Measurements from ENCODE around the gene ARL6IP1. TPM values are rescaled to one million over a fixed set of nuclear protein-coding genes. Genes with fewer than 3 reads are reported as not detected.

Gene ARL6IP1
- 170 and 205 TPM in 2 replicates for total RNA-seq (ENCODE audit: low replicate concordance)
- long read RNA-seq, transcript ARL6IP1-201 (6 exons, 2,409 nt), result major isoform, 783 of 861 reads
- long read RNA-seq, partial matches to known transcripts, result 75 of 861 reads
- long read RNA-seq, other reads (novel, unspliced or antisense), result 3 of 861 reads

DNA sequence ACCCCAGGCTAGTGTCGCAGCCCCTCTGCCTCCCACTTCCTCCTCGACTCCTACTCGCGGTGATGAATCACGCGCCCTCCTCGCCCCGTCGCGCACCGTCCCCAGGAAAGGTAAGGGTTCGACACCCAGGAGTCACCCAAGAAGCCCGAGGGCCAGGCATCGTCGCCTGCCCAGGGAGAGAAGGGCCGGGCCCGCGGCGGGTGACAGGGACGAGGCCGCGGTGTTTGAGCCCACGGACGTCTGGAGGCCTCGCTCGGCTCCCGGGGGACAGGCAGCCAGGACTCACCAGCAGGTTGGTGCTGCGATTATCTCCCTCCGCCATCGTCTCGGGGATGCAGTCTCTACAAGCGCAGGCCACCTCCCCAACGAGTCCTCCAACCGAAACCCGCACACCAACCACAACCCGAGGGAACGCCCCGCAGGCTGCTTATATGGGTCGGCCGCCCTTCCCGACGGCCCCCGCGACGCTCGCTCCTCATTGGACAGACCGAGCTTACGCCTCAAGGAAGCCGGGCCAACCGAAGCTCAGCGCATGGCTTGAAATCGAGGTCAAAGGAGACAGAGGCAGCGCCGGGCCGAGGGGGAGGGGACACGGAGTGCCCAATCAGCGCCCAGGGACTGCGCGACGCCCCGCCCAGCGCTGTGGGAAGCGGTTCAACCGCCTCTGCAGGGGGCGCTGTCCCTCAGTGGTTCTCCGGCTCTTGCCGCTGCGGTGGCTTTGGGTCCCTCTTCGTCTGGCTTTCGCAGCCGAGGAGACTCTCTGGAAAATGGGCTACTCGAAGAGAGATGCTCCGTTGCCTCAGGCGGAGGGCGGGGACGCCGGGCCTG, at the start of gene ARL6IP1:
Gene ARL6IP1 (minus strand): TSS at position 405 of the 828 bp plus-strand sequence. CDS start 83 bp downstream, at position 322.
- peak; percentile 98 for DNase-seq (ENCODE audit: extremely low spot score, unreplicated experiment)
- H3K36me3 Mint-ChIP-seq, result peaks cover 12% of the 10 kb centered on the region
- H3K4me3 Mint-ChIP-seq, result peak within 1 kb of the TSS; percentile 98
- peaks cover 3% of the 10 kb centered on the region for H3K27me3 Mint-ChIP-seq
- H3K9me3 Mint-ChIP-seq, result no peaks in the 10 kb centered on the region
- H3K4me1 Mint-ChIP-seq (ENCODE audit: unreplicated experiment), result peaks cover 27% of the 10 kb centered on the region
- H3K27ac Mint-ChIP-seq, result peak within 1 kb of the TSS; percentile 97
- TF ChIP-seq, protein P1, sequence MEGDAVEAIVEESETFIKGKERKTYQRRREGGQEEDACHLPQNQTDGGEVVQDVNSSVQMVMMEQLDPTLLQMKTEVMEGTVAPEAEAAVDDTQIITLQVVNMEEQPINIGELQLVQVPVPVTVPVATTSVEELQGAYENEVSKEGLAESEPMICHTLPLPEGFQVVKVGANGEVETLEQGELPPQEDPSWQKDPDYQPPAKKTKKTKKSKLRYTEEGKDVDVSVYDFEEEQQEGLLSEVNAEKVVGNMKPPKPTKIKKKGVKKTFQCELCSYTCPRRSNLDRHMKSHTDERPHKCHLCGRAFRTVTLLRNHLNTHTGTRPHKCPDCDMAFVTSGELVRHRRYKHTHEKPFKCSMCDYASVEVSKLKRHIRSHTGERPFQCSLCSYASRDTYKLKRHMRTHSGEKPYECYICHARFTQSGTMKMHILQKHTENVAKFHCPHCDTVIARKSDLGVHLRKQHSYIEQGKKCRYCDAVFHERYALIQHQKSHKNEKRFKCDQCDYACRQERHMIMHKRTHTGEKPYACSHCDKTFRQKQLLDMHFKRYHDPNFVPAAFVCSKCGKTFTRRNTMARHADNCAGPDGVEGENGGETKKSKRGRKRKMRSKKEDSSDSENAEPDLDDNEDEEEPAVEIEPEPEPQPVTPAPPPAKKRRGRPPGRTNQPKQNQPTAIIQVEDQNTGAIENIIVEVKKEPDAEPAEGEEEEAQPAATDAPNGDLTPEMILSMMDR (conservative IDR thresholded peaks at IDR 0.05), result peak; percentile 90

DNA sequence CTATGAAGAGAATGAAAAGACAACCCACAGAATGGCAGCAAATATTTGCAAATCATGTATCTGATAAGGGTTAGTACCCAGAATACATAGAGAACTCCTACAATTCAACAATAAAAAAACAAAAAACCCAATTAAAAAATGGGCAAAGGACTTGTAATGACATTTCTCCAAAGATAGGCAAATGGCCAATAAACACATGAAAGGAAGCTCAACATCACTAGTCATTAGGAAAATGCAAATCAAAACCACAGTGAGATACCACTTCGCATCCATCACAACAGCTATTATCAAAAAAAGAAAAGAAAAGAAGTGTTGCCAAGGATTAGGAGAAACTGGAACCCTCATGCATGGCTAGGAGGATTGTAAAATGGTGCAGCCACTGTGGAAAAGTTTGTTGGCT, 45.1 kb upstream of the ARL6IP1 start:
- no peak overlapping the region for H3K27ac Mint-ChIP-seq
- H3K27me3 Mint-ChIP-seq, result no peaks in the 10 kb centered on the region
- H3K9me3 Mint-ChIP-seq, result no peaks in the 10 kb centered on the region
- H3K4me1 Mint-ChIP-seq (ENCODE audit: unreplicated experiment), result no peaks in the 10 kb centered on the region
- no peak overlapping the region for H3K4me3 Mint-ChIP-seq
- peaks cover 34% of the 10 kb centered on the region for H3K36me3 Mint-ChIP-seq
- TF ChIP-seq, protein P1 (conservative IDR thresholded peaks at IDR 0.05), result no peak
- no peak for DNase-seq (ENCODE audit: extremely low spot score, unreplicated experiment)

GRCh38 chr16:18842565-18842964, 41.2 kb upstream of the ARL6IP1 start:
- Mint-ChIP-seq H3K4me3 (no peak overlapping the region), H3K27ac (no peak overlapping the region), H3K27me3 (no peaks in the 10 kb centered on the region), H3K4me1 (ENCODE audit: unreplicated experiment) (no peaks in the 10 kb centered on the region), H3K9me3 (no peaks in the 10 kb centered on the region), H3K36me3 (peaks cover 36% of the 10 kb centered on the region)
- no peak for DNase-seq (ENCODE audit: extremely low spot score, unreplicated experiment)
- TF ChIP-seq, protein P1 (conservative IDR thresholded peaks at IDR 0.05), result no peak

DNA sequence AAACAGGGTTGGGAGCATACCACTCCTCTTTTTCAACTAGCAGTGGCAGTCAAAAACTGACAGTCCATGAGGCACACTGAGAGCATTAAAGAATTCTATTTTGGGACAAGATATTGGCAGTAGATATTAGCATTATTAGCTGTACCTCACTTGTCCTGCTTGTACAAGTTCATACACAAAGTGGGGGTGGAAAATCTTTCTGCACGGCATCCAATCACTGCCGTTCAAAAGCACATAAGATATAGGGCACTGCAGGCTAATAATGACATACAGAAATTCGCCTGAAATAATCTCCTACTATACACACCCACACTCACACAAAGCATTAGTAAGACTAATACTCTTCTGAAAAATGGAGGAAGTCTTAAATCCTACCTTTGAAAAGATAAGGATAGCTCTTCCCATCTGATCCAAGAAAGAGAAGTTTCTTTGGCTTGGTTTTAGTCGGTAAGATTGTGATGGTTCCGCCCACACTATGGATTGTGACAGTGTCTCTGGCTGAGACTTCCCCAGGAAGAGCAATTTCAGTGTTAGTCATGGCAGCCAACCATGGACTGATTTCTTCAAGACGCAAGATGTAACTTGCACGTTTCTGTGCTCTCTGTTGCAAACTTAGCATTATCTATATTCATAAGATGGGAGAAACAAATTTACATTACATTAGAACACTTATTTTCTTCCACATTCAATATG, 40.6 kb upstream of the ARL6IP1 start:
- Mint-ChIP-seq H3K27me3 (no peaks in the 10 kb centered on the region), H3K9me3 (no peaks in the 10 kb centered on the region), H3K4me3 (no peak overlapping the region), H3K27ac (no peak overlapping the region), H3K4me1 (ENCODE audit: unreplicated experiment) (no peaks in the 10 kb centered on the region), H3K36me3 (peaks cover 36% of the 10 kb centered on the region)
- TF ChIP-seq, protein P1 (conservative IDR thresholded peaks at IDR 0.05), result no peak
- DNase-seq (ENCODE audit: extremely low spot score, unreplicated experiment), result no peak

DNA sequence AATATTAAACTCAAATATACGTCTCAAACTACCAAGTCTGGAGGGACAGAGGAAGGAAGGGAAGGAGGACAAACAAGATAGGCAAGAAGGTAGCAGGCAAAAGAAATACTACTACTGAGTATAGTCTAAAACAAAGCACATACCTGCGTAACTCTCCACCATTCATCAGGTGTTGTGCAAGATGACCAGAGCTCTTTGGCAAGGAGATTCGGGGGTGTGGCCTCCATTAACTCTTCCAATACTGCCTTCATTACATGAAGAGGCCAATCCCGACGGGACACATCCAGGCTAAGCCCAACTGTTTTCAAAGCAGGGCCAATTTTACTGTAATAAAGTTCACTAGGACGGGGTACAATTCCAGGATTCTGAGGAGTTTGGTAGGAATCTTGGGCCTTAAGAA, 38.2 kb upstream of the ARL6IP1 start:
- Mint-ChIP-seq H3K27ac (peak overlapping the region; percentile 91), H3K27me3 (no peaks in the 10 kb centered on the region), H3K9me3 (no peaks in the 10 kb centered on the region), H3K36me3 (peaks cover 42% of the 10 kb centered on the region), H3K4me3 (no peak overlapping the region), H3K4me1 (ENCODE audit: unreplicated experiment) (no peaks in the 10 kb centered on the region)
- TF ChIP-seq, protein P1 (conservative IDR thresholded peaks at IDR 0.05), result no peak
- DNase-seq (ENCODE audit: extremely low spot score, unreplicated experiment), result no peak

Measured in type B pancreatic cell (in vitro differentiated cells).